ENCODE measurements around the gene YLPM1. TPM values are rescaled to one million over a fixed set of nuclear protein-coding genes. Genes with fewer than 3 reads are reported as not detected.

Gene YLPM1
- 100 to 1,000 TPM in 1 of 2 donors, 10 to 100 TPM in 1; 42.2 to 124 TPM for total RNA-seq
- 10 to 100 TPM; 13.3 to 14.9 TPM for polyA plus RNA-seq
- long read RNA-seq, donor 1, partial matches to known transcripts, result 27 of 33 reads
- long read RNA-seq, donor 1, other reads (novel, unspliced or antisense), result 0 of 33 reads
- long read RNA-seq, donor 2, partial matches to known transcripts, result 18 of 23 reads
- long read RNA-seq, donor 2, other reads (novel, unspliced or antisense), result 0 of 23 reads
- long read RNA-seq, donor 3, transcript YLPM1-204 (2 exons, 2,085 nt), result major isoform, 8 of 27 reads
- long read RNA-seq, donor 3, partial matches to known transcripts, result 18 of 27 reads
- long read RNA-seq, donor 3, other reads (novel, unspliced or antisense), result 0 of 27 reads
- long read RNA-seq, donor 4, transcript YLPM1-204 (2 exons, 2,085 nt), result major isoform, 8 of 21 reads
- long read RNA-seq, donor 4, partial matches to known transcripts, result 13 of 21 reads
- long read RNA-seq, donor 4, other reads (novel, unspliced or antisense), result 0 of 21 reads
- long read RNA-seq, donor 5, transcript YLPM1-204 (2 exons, 2,085 nt), result major isoform, 9 of 52 reads
- long read RNA-seq, donor 5, partial matches to known transcripts, result 40 of 52 reads
- long read RNA-seq, donor 5, other reads (novel, unspliced or antisense), result 0 of 52 reads

- H3K36me3 ChIP-seq (ENCODE audit: control insufficient read depth in 4 of 4, insufficient read depth in 4 of 4, low read length in 4 of 4), result peaks cover 0 to 4% (median 2%) of the 10 kb centered on the region in 4 donors
- H3K4me1 ChIP-seq (ENCODE audit: control insufficient read depth in 5 of 5, insufficient read depth in 5 of 5, low read length in 5 of 5), result peaks cover 0 to 26% (median 3%) of the 10 kb centered on the region in 5 donors
- H3K4me3 ChIP-seq, result peak within 1 kb of the TSS; percentile 97
- DNase-seq, result peak; percentile 96 to 99 (median 98)
- no peaks in the 10 kb centered on the region for H3K9me3 ChIP-seq (ENCODE audit: control insufficient read depth in 4 of 4, insufficient read depth in 3 of 4, low read length in 3 of 4)
- peak; percentile 99 for ATAC-seq (ENCODE audit: insufficient read depth, low FRiP score)
- WGBS, 2 donors, result 0% methylated on average over 71 to 76 of the region's 76 CpGs
- H3K27me3 ChIP-seq (ENCODE audit: control insufficient read depth in 3 of 3, insufficient read depth in 3 of 3, low read length in 2 of 3), result no peaks in the 10 kb centered on the region
- peak within 1 kb of the TSS; percentile 76 to 84 for H3K9ac ChIP-seq (ENCODE audit: insufficient read depth in 1 of 2, low read length in 2 of 2)
- TF ChIP-seq CTCF (IDR thresholded peaks at IDR 0.05; ENCODE audit: control extremely low read depth, extremely low read depth), result peak; percentile 60
- peak within 1 kb of the TSS; percentile 97 to 99 for H3K27ac ChIP-seq (ENCODE audit: low read depth in 1 of 2, low read length in 1 of 2)
Observed at GRCh38 chr14:74762917-74763802, at the start of gene YLPM1. Gene YLPM1, plus strand, starts transcription at chr14:74763316. Its CDS starts 174 bp downstream, at chr14:74763490.

GRCh38 chr14:74713395-74713735, 49.8 kb upstream of the YLPM1 start:
- peak overlapping the region; percentile 76 to 93 for H3K27ac ChIP-seq (ENCODE audit: low read depth in 1 of 2, low read length in 1 of 2)
- peak overlapping the region; percentile 83 to 94 for H3K9ac ChIP-seq (ENCODE audit: insufficient read depth in 1 of 2, low read length in 2 of 2)
- H3K4me3 ChIP-seq, result peak overlapping the region; percentile 94
- H3K27me3 ChIP-seq (ENCODE audit: control insufficient read depth in 3 of 3, insufficient read depth in 3 of 3, low read length in 2 of 3), result no peaks in the 10 kb centered on the region
- DNase-seq, result no peak
- TF ChIP-seq CTCF (IDR thresholded peaks at IDR 0.05; ENCODE audit: control extremely low read depth, extremely low read depth), result no peak
- no peak for ATAC-seq (ENCODE audit: insufficient read depth, low FRiP score)
- peaks cover 0 to 17% (median 5%) of the 10 kb centered on the region in 5 donors for H3K4me1 ChIP-seq (ENCODE audit: control insufficient read depth in 5 of 5, insufficient read depth in 5 of 5, low read length in 5 of 5)
- no peaks in the 10 kb centered on the region for H3K9me3 ChIP-seq (ENCODE audit: control insufficient read depth in 4 of 4, insufficient read depth in 3 of 4, low read length in 3 of 4)
- WGBS, 2 donors, result 11 to 14% methylated on average over 6 of the region's 6 CpGs
- peaks cover 7 to 12% (median 10%) of the 10 kb centered on the region in 4 donors for H3K36me3 ChIP-seq (ENCODE audit: control insufficient read depth in 4 of 4, insufficient read depth in 4 of 4, low read length in 4 of 4)

GRCh38 chr14:74720526-74720925, 42.6 kb upstream of the YLPM1 start:
- Histone ChIP-seq H3K9me3 (ENCODE audit: control insufficient read depth in 4 of 4, insufficient read depth in 3 of 4, low read length in 3 of 4) (no peaks in the 10 kb centered on the region), H3K27ac (ENCODE audit: low read depth in 1 of 2, low read length in 1 of 2) (no peak overlapping the region), H3K27me3 (ENCODE audit: control insufficient read depth in 3 of 3, insufficient read depth in 3 of 3, low read length in 2 of 3) (no peaks in the 10 kb centered on the region), H3K4me1 (ENCODE audit: control insufficient read depth in 5 of 5, insufficient read depth in 5 of 5, low read length in 5 of 5) (no peaks in the 10 kb centered on the region), H3K9ac (ENCODE audit: insufficient read depth in 1 of 2, low read length in 2 of 2) (no peak overlapping the region), H3K36me3 (ENCODE audit: control insufficient read depth in 4 of 4, insufficient read depth in 4 of 4, low read length in 4 of 4) (peaks cover 15 to 20% (median 18%) of the 10 kb centered on the region in 4 donors), H3K4me3 (no peak overlapping the region)
- ATAC-seq (ENCODE audit: insufficient read depth, low FRiP score), result no peak
- no peak for DNase-seq
- TF ChIP-seq CTCF (IDR thresholded peaks at IDR 0.05; ENCODE audit: control extremely low read depth, extremely low read depth), result no peak
